GM12874 (cell line): ENCODE data around the gene KCNJ16.

ENCODE experiments used
- TF ChIP-seq, protein P1 (sequence below): IDR thresholded peaks from 2 replicates; pipeline ENCODE4 v1.5.1; 2011; ENCODE audit warnings: low read depth, mild to moderate bottlenecking, control low read depth, low read length, moderate library complexity; ENCODE audit not compliant: insufficient read depth

Gene KCNJ16

DNA sequence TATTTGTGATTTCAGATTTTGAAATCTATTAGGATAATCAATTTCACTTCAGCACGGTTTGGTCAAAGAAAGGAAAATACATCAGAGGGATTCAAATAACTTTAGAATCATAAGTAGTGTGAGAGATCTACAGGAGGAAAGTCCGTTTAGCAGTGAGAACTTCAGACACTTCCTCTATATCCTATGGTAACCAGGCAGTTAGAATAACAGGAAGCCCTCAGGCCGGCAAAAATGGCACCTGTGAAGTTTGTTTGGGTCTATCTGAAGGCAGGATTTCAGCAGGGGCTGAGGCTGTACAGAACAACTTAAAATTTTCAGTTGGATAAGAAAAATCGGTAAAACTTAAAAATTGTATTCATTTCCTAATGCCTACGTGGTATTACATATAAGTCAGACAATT lies 24.9 kb downstream of the KCNJ16 start:
- TF ChIP-seq, protein P1, sequence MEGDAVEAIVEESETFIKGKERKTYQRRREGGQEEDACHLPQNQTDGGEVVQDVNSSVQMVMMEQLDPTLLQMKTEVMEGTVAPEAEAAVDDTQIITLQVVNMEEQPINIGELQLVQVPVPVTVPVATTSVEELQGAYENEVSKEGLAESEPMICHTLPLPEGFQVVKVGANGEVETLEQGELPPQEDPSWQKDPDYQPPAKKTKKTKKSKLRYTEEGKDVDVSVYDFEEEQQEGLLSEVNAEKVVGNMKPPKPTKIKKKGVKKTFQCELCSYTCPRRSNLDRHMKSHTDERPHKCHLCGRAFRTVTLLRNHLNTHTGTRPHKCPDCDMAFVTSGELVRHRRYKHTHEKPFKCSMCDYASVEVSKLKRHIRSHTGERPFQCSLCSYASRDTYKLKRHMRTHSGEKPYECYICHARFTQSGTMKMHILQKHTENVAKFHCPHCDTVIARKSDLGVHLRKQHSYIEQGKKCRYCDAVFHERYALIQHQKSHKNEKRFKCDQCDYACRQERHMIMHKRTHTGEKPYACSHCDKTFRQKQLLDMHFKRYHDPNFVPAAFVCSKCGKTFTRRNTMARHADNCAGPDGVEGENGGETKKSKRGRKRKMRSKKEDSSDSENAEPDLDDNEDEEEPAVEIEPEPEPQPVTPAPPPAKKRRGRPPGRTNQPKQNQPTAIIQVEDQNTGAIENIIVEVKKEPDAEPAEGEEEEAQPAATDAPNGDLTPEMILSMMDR = no peak

DNA sequence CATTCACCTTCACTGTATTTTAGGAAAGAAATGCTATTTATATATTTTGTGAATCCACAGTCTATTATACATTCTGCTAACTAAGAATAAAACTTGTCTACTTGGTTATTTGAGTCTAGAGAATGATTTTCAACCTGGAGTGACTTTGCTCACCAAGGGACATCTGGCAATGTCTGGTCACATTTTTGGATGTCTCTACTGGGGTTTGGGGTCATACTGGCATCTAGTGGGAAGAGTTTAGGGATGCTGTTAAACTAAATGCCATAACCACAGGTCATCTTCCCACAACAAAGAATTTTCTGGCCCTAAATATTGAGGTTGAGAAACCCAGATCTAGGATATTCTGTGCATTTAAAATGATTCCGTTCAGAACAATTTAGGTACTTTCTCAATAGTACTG lies 26.0 kb downstream of the KCNJ16 start:
- TF ChIP-seq, protein P1 = no peak

DNA sequence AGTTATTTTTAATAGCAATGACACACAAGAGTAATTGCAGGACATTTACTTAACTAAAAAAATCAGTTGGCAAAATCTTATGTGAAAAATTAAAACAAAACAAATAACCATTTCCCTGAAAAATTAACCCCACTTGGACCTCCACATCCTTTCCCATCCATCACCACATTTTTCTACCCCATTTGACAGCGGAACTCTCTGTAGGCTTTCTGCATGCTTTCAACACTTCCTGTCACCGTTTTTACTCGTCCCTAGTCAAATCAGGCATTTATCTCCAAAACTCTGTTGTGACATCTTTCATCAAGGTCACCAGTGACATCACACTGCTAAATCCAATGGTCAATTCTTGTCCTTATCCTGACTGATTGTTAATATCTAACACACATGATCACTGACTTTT lies 27.5 kb downstream of the KCNJ16 start:
- TF ChIP-seq, protein P1 = no peak

DNA sequence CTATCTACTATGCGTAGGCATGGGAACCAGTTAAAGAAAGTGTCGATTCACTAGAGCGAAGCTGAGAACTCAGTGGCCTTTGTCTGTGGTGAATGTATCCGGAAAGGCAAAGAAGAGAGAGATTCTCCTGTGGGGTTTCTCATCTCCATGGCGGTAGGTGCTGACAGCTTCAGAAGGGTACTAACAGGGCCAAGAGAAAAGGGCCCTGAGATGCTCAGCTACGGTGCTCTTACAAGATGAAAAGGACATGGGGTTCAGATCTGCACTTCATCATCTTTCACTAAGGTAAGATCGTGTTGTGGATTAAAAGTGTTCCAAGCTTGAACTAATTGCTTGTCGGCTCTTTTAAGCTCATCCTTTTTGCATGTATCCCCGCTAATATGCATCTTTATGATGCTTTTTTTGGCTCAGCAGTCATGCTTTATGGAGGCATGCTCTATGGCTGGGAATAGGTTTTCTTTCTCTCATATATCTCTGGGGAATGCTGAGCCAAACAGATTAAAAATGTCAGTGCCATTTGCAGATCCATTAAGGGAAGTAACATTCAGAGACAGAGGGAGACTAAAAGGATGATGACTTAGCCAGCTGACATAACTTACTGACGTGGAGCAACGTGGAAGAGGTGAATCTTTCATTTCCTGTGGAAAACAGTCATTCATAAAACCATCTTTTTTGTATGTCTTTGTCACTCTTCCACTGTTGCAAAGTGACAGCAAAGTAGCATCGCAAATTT lies 29.9 kb downstream of the KCNJ16 start:
- TF ChIP-seq, protein P1 = no peak

DNA sequence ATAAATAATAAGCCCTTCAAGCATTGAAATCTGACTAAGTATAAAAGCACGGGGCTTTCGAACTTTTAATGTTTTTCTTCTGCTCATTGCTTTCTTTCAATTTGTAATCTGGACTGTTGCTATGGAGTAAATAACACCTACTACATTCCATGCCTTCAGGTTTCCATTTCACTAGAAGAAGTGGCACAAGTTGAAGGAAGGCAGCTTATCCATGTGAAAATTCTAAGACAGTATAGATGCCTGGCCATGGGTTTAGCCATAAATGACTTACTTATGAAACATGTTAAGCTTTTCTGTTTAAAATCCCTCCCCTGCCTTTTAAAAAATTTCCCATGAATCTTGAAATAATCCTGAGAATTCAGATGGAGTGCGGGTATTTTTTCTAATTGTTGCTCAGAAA lies 30.6 kb downstream of the KCNJ16 start:
- TF ChIP-seq, protein P1 = no peak

DNA sequence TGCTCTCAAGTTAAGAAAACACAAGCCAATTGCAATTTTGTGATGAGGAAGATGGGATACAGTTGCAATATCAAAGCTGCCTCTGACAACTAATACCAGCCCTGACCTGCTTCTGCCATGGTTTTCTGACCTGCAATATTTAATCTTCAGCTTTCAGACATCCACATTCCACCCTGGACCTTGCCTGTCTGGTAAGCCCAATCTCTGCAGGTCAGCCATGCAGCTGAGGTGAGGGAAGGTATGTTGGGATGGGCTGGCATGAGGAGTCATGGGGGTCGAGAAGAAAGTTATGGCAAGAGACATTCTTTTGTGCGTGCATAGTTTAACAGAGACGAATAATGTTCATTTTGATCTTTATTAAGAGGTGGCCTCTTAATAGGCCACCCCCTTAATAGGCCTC lies 31.5 kb downstream of the KCNJ16 start:
- TF ChIP-seq, protein P1 = no peak

DNA sequence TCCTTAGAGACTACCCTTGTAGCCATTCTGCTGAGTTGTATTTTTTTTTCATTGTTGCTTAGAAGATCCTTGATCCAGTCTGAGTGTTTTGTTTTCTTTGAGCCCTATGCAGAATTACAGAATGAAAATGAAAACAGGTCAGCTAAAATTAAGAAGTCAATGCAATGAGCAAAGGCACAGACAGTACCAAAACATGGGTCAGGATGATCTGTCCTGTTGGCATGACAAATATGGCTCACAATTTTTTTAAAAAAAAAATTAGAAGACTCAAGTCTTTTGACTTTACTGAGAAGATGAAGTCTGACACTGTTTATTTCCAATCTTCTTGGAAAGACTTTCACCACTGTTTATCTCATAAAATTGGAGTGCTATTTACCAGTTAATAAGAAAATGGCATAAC lies 32.4 kb downstream of the KCNJ16 start:
- TF ChIP-seq, protein P1 = no peak
